ENCODE data around the gene SLC35B2.
"Not testable (repeated sequence)": the region's sequence is repeated elsewhere in the genome, so short reads cannot be mapped to it uniquely, and the experiment has no call there.

The SLC35B2 gene

GRCh38 chr6:44235269-44235668 is 22.1 kb downstream of the SLC35B2 start:
- H3K27ac ChIP-seq (ENCODE audit: low read depth, low read length) = peak overlapping the region; percentile 52
- peaks cover 72% of the 10 kb centered on the region for H3K4me1 ChIP-seq (ENCODE audit: insufficient read depth, low read length)
- peak overlapping the region; percentile 39 for H3K9ac ChIP-seq (ENCODE audit: low read length)
- no peaks in the 10 kb centered on the region for H3K9me3 ChIP-seq (ENCODE audit: low read length)
- H3K4me3 ChIP-seq (ENCODE audit: low read depth in 1 of 2, low read length in 2 of 2) = peak overlapping the region in 1 of 2 donors; percentile 29
- H3K27me3 ChIP-seq (ENCODE audit: control insufficient read depth in 1 of 2, insufficient read depth in 2 of 2, low read length in 2 of 2) = no peaks in the 10 kb centered on the region
- peaks cover 43% of the 10 kb centered on the region for H3K36me3 ChIP-seq (ENCODE audit: insufficient read depth, low read length)

- no peaks in the 10 kb centered on the region for H3K9me3 ChIP-seq (ENCODE audit: low read length)
- H3K4me1 ChIP-seq (ENCODE audit: insufficient read depth, low read length) = peaks cover 81% of the 10 kb centered on the region
Observed at GRCh38 chr6:44234101-44235025, 23.0 kb downstream of the SLC35B2 start.

GRCh38 chr6:44233567-44234100 is 23.7 kb downstream of the SLC35B2 start:
- Histone ChIP-seq H3K36me3 (ENCODE audit: insufficient read depth, low read length) (peaks cover 57% of the 10 kb centered on the region), H3K27ac (ENCODE audit: low read depth, low read length) (peak overlapping the region; percentile 72), H3K27me3 (ENCODE audit: control insufficient read depth in 1 of 2, insufficient read depth in 2 of 2, low read length in 2 of 2) (no peaks in the 10 kb centered on the region), H3K4me3 (ENCODE audit: low read depth in 1 of 2, low read length in 2 of 2) (no peak overlapping the region), H3K9me3 (ENCODE audit: low read length) (no peaks in the 10 kb centered on the region), H3K9ac (ENCODE audit: low read length) (peak overlapping the region; percentile 24), H3K4me1 (ENCODE audit: insufficient read depth, low read length) (peaks cover 88% of the 10 kb centered on the region)

More at GRCh38 chr6:44234101-44235025, 23.0 kb downstream of the SLC35B2 start:
- Histone ChIP-seq H3K9ac (ENCODE audit: low read length) (peak overlapping the region; percentile 39), H3K36me3 (ENCODE audit: insufficient read depth, low read length) (peaks cover 52% of the 10 kb centered on the region), H3K4me3 (ENCODE audit: low read depth in 1 of 2, low read length in 2 of 2) (peak overlapping the region in 1 of 2 donors; percentile 29), H3K27ac (ENCODE audit: low read depth, low read length) (peak overlapping the region; percentile 52), H3K27me3 (ENCODE audit: control insufficient read depth in 1 of 2, insufficient read depth in 2 of 2, low read length in 2 of 2) (no peaks in the 10 kb centered on the region)

GRCh38 chr6:44232676-44233566 is 24.4 kb downstream of the SLC35B2 start:
- Histone ChIP-seq H3K9ac (ENCODE audit: low read length) (peak overlapping the region; percentile 24), H3K4me3 (ENCODE audit: low read depth in 1 of 2, low read length in 2 of 2) (no peak overlapping the region), H3K27me3 (ENCODE audit: control insufficient read depth in 1 of 2, insufficient read depth in 2 of 2, low read length in 2 of 2) (no peaks in the 10 kb centered on the region), H3K4me1 (ENCODE audit: insufficient read depth, low read length) (peaks cover 89% of the 10 kb centered on the region), H3K36me3 (ENCODE audit: insufficient read depth, low read length) (peaks cover 57% of the 10 kb centered on the region), H3K27ac (ENCODE audit: low read depth, low read length) (peak overlapping the region; percentile 72), H3K9me3 (ENCODE audit: low read length) (no peaks in the 10 kb centered on the region)

GRCh38 chr6:44231426-44231825 is 25.9 kb downstream of the SLC35B2 start:
- not testable (repeated sequence) for H3K9me3 ChIP-seq (ENCODE audit: low read length); H3K27ac ChIP-seq (ENCODE audit: low read depth, low read length); H3K4me3 ChIP-seq (ENCODE audit: low read depth in 1 of 2, low read length in 2 of 2); H3K27me3 ChIP-seq (ENCODE audit: control insufficient read depth in 1 of 2, insufficient read depth in 2 of 2, low read length in 2 of 2)
- Histone ChIP-seq H3K36me3 (ENCODE audit: insufficient read depth, low read length) (peaks cover 57% of the 10 kb centered on the region), H3K4me1 (ENCODE audit: insufficient read depth, low read length) (peaks cover 100% of the 10 kb centered on the region), H3K9ac (ENCODE audit: low read length) (peak overlapping the region; percentile 30)

- Histone ChIP-seq H3K36me3 (ENCODE audit: insufficient read depth, low read length) (peaks cover 47% of the 10 kb centered on the region), H3K27ac (ENCODE audit: low read depth, low read length) (peak overlapping the region; percentile 47), H3K9me3 (ENCODE audit: low read length) (no peaks in the 10 kb centered on the region), H3K27me3 (ENCODE audit: control insufficient read depth in 1 of 2, insufficient read depth in 2 of 2, low read length in 2 of 2) (no peaks in the 10 kb centered on the region), H3K4me1 (ENCODE audit: insufficient read depth, low read length) (peaks cover 99% of the 10 kb centered on the region), H3K4me3 (ENCODE audit: low read depth in 1 of 2, low read length in 2 of 2) (no peak overlapping the region), H3K9ac (ENCODE audit: low read length) (no peak overlapping the region)
Observed at GRCh38 chr6:44230034-44230675, 27.2 kb downstream of the SLC35B2 start.

GRCh38 chr6:44229376-44230033 is 27.8 kb downstream of the SLC35B2 start:
- Histone ChIP-seq H3K27ac (ENCODE audit: low read depth, low read length) (peak overlapping the region; percentile 86), H3K9ac (ENCODE audit: low read length) (no peak overlapping the region), H3K36me3 (ENCODE audit: insufficient read depth, low read length) (peaks cover 46% of the 10 kb centered on the region), H3K27me3 (ENCODE audit: control insufficient read depth in 1 of 2, insufficient read depth in 2 of 2, low read length in 2 of 2) (no peaks in the 10 kb centered on the region), H3K4me3 (ENCODE audit: low read depth in 1 of 2, low read length in 2 of 2) (no peak overlapping the region), H3K4me1 (ENCODE audit: insufficient read depth, low read length) (peaks cover 99% of the 10 kb centered on the region), H3K9me3 (ENCODE audit: low read length) (no peaks in the 10 kb centered on the region)

GRCh38 chr6:44228836-44229235 is 28.5 kb downstream of the SLC35B2 start:
- H3K27me3 ChIP-seq (ENCODE audit: control insufficient read depth in 1 of 2, insufficient read depth in 2 of 2, low read length in 2 of 2) = no peaks in the 10 kb centered on the region
- H3K4me3 ChIP-seq (ENCODE audit: low read depth in 1 of 2, low read length in 2 of 2) = peak overlapping the region in 1 of 2 donors; percentile 71
- peaks cover 46% of the 10 kb centered on the region for H3K36me3 ChIP-seq (ENCODE audit: insufficient read depth, low read length)
- H3K4me1 ChIP-seq (ENCODE audit: insufficient read depth, low read length) = peaks cover 98% of the 10 kb centered on the region
- H3K27ac ChIP-seq (ENCODE audit: low read depth, low read length) = peak overlapping the region; percentile 86
- no peaks in the 10 kb centered on the region for H3K9me3 ChIP-seq (ENCODE audit: low read length)
- no peak overlapping the region for H3K9ac ChIP-seq (ENCODE audit: low read length)

GRCh38 chr6:44228433-44228832 is 28.9 kb downstream of the SLC35B2 start:
- Histone ChIP-seq H3K27me3 (ENCODE audit: control insufficient read depth in 1 of 2, insufficient read depth in 2 of 2, low read length in 2 of 2) (no peaks in the 10 kb centered on the region), H3K36me3 (ENCODE audit: insufficient read depth, low read length) (peaks cover 45% of the 10 kb centered on the region), H3K4me3 (ENCODE audit: low read depth in 1 of 2, low read length in 2 of 2) (peak overlapping the region in 1 of 2 donors; percentile 71), H3K9me3 (ENCODE audit: low read length) (no peaks in the 10 kb centered on the region), H3K27ac (ENCODE audit: low read depth, low read length) (peak overlapping the region; percentile 86), H3K9ac (ENCODE audit: low read length) (peak overlapping the region; percentile 36), H3K4me1 (ENCODE audit: insufficient read depth, low read length) (peaks cover 94% of the 10 kb centered on the region)

- Histone ChIP-seq H3K4me1 (ENCODE audit: insufficient read depth, low read length) (peaks cover 90% of the 10 kb centered on the region), H3K4me3 (ENCODE audit: low read depth in 1 of 2, low read length in 2 of 2) (peak overlapping the region in 1 of 2 donors; percentile 71), H3K27ac (ENCODE audit: low read depth, low read length) (peak overlapping the region; percentile 86), H3K27me3 (ENCODE audit: control insufficient read depth in 1 of 2, insufficient read depth in 2 of 2, low read length in 2 of 2) (no peaks in the 10 kb centered on the region), H3K9ac (ENCODE audit: low read length) (peak overlapping the region; percentile 36), H3K9me3 (ENCODE audit: low read length) (no peaks in the 10 kb centered on the region), H3K36me3 (ENCODE audit: insufficient read depth, low read length) (peaks cover 41% of the 10 kb centered on the region)
Observed at GRCh38 chr6:44228031-44228430, 29.3 kb downstream of the SLC35B2 start.

Data from muscle layer of colon (tissue), 2 donors.